Cortex of kidney (tissue), 1 donor: ENCODE measurements around the gene SERPINA1.

Source experiments
- DNase-seq: peaks from one replicate; lab custom pipeline; 2025; lab: John Stamatoyannopoulos, UW

SERPINA1 gene

DNA sequence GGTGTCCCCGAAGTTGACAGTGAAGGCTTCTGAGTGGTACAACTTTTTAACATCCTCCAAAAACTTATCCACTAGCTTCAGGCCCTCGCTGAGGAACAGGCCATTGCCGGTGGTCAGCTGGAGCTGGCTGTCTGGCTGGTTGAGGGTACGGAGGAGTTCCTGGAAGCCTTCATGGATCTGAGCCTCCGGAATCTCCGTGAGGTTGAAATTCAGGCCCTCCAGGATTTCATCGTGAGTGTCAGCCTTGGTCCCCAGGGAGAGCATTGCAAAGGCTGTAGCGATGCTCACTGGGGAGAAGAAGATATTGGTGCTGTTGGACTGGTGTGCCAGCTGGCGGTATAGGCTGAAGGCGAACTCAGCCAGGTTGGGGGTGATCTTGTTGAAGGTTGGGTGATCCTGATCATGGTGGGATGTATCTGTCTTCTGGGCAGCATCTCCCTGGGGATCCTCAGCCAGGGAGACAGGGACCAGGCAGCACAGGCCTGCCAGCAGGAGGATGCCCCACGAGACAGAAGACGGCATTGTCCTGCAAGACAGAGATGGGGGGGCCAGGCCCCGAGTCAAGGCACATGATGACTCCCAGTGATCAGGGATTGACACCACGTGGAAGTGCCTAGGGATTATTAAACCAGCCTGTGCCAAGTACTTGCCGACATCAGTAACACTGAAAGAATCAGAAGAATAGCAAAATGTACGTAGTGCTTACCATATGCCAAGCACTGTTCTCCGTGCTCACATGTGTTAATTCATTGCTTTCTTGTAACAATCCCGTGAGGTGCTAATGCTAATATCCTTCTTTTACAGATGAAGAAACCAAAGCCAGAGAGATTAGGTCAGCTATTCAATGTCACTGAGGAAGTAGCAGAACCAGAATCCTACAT, 5.4 kb downstream of the SERPINA1 start:
- DNase-seq, result no peak

DNA sequence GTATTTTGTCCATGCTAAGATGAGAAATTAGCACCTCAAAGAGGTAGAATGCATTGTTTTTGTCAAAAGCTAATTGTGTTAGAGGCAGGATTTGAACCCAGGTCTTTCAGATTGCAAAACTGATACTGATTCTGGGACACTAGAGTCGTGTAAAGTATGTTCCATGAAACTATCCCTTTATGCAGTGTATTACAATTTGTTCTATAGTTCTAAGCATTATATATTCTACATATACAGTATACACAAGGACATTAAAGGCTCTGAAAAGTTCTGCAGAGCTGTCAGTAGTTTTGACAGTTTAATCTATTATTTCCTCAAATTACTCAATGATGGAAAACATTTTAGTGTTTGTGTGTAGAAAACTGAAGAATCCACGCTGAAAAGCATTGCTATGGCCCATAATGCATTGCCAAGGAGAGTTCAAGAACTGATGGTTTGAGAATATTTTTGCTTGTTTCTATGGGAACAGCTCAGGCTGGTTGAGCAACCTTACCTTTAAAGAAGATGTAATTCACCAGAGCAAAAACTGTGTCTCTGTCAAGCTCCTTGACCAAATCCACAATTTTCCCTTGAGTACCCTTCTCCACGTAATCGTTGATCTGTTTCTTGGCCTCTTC, 6.2 kb downstream of the SERPINA1 start:
- no peak for DNase-seq

DNA sequence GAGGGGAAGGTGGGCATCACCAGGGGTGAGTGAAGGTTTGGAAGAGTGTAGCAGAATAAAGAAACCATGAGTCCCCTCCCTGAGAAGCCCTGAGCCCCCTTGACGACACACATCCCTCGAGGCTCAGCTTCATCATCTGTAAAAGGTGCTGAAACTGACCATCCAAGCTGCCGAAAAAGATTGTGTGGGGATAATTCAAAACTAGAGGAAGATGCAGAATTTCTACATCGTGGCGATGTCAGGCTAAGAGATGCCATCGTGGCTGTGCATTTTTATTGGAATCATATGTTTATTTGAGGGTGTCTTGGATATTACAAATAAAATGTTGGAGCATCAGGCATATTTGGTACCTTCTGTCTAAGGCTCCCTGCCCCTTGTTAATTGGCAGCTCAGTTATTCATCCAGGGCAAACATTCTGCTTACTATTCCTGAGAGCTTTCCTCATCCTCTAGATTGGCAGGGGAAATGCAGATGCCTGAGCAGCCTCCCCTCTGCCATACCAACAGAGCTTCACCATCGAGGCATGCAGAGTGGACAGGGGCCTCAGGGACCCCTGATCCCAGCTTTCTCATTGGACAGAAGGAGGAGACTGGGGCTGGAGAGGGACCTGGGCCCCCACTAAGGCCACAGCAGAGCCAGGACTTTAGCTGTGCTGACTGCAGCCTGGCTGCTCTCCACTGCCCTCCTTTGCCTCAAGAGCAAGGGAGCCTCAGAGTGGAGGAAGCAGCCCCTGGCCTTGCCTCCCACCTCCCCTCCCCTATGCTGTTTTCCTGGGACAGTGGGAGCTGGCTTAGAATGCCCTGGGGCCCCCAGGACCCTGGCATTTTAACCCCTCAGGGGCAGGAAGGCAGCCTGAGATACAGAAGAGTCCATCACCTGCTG, 7.0 kb downstream of the SERPINA1 start:
- no peak for DNase-seq

DNA sequence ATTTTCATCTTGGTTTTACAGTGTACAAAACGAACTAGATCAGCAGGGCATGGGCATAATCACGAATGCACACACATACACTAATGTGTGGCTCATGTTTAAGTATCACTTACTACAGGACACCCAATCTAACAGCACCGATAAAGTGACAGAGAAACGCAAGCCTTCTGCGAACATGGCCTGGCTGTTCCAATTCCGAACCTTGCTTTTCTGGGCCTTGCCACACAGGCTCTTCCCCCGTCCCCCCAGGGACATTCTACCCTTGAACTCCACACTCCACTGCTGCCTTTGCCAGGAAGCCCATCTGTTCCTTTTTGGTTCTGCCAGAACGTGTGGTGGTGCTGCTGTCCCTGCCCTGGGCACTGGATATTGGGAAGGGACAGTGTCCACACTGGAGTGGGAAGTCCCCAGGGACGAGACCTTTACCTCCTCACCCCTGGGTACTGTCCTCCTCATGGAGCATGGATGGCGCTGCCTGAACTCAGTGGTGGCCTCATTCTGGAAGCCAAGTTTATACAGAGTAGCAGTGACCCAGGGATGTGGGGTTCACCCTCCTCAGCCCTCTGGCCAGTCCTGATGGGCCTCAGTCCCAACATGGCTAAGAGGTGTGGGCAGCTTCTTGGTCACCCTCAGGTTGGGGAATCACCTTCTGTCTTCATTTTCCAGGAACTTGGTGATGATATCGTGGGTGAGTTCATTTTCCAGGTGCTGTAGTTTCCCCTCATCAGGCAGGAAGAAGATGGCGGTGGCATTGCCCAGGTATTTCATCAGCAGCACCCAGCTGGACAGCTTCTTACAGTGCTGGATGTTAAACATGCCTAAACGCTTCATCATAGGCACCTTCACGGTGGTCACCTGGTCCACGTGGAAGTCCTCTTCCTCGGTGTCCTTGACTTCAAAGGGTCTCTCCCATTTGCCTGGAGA, 7.9 kb downstream of the SERPINA1 start:
- DNase-seq, result no peak

DNA sequence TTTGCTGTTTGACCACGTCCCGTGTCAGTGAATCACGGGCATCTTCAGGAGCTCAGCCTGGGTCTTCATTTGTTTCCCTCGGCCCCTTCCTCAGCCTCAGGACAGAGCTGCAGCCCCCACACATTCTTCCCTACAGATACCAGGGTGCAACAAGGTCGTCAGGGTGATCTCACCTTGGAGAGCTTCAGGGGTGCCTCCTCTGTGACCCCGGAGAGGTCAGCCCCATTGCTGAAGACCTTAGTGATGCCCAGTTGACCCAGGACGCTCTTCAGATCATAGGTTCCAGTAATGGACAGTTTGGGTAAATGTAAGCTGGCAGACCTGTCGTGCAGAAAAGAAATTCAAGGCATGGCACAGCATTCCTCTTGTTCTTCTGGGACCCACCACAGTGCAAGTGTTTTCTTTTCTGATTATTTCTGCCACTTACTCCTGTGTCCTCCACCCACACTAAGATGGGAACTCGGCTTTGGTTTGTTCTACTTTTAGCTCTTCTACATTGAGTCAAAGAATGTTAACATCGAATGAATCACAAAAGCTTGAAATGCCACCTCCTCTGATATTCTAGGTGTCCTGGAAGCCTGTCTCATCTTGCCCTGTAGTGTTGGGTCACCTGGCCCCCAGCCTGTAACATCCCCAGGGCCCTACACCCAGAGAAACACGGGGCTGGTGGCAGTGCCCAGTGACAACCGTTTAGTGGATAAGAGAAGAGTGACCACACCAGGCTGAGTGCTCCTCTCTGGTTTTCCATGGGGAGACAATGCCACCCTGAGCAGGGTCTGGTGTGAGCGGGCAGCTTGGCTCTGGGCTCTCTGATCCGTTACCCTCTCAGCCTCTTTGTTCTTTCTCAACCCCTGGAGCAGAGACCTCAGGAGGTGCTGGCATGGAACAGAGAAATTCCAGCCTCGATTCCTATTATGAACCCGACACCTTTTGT, 8.8 kb downstream of the SERPINA1 start:
- no peak for DNase-seq

DNA sequence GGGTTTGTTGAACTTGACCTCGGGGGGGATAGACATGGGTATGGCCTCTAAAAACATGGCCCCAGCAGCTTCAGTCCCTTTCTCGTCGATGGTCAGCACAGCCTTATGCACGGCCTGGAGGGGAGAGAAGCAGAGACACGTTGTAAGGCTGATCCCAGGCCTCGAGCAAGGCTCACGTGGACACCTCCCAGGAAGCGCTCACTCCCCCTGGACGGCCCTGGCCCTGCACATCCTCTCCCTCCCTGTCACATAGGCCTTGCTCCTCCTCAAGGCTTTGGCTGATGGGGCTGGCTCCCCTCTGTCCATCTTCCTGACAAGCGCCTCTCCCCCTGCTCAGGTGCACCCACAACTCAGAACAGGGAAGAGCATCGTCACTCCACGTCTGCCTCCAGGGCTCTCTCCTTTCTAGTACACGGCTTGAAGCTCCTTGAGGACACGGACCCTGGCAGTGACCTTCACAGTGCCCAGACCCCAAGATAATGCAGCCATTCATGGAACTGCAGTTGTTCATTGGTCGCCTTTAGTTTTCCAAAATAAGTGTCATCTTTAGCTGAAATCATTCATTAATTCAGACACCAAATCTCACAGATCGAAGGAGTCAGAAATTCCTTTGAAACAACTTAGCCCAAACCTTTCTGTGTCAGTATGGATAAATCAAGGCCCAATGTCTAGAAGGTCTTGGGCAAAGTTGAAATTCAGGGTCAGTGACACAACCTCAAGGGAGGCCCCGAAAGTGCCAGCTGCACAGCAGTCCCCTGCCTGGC, 9.7 kb downstream of the SERPINA1 start:
- no peak for DNase-seq

DNA sequence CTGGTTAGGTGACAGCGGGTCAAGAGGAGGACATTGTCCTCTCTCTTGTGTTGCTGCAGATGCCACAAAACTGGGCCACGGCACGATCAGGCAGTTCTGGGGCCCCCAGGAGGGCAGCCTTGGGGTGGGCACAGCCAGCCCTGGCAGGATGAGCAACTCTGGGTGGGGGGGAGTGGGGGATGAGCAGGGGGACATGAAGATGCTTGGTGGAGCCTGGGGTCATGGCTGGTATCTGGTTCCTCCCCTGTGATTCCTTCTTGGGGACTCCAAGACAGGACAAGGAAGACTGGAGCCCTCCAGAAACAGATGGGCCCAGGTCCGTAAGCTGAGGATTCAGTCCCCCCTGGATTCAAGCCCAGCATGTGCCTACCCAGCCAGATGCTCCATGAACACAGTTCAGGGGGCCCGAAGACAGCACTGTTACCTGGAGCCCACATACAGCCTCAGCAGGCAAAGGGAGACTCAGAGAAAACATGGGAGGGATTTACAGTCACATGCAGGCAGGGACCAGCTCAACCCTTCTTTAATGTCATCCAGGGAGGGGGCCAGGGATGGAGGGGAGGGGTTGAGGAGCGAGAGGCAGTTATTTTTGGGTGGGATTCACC, 10.4 kb downstream of the SERPINA1 start:
- DNase-seq, result no peak

DNA sequence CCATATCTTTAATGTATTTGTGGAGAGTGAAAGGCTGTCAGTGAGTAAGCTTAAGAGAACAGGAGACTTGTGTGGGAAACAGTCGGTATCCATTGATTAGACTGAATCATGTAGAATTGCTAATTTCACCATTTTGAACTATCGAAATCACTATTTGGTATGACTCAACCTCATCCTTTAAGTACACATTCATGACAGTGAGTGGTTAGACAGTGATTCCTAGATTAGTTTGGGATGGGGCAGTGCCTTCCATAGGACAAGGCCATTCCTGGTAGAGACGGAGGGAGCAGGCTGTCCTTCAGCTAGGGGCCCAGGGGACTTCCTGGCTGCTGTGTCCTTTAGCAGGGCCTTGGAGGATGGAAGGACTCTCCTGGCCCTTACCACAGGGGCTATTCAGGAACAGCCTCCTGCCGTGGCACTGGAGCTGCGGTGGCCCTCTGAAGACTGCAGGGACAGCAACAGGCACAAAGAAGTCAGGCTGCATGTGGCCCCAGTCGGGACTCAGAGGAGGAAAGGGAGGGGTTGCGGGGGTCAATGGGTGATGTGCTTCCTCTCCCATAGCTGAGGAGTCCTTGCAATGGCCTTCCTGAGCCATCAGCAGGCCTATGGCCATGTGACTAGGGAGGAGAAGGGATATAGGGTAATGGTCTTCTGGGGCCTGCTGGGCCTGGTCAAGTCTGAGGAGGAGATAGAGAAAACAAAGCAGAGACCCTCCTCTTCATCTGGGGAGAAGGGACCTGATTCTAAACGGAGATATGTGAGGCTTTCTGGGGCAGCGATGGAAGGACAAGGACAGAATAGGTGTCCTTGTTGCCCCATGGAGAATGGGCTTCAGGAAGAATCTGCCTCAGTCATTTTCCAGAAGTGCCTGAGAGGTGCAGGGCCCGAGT, 11.2 kb downstream of the SERPINA1 start:
- DNase-seq, result no peak

DNA sequence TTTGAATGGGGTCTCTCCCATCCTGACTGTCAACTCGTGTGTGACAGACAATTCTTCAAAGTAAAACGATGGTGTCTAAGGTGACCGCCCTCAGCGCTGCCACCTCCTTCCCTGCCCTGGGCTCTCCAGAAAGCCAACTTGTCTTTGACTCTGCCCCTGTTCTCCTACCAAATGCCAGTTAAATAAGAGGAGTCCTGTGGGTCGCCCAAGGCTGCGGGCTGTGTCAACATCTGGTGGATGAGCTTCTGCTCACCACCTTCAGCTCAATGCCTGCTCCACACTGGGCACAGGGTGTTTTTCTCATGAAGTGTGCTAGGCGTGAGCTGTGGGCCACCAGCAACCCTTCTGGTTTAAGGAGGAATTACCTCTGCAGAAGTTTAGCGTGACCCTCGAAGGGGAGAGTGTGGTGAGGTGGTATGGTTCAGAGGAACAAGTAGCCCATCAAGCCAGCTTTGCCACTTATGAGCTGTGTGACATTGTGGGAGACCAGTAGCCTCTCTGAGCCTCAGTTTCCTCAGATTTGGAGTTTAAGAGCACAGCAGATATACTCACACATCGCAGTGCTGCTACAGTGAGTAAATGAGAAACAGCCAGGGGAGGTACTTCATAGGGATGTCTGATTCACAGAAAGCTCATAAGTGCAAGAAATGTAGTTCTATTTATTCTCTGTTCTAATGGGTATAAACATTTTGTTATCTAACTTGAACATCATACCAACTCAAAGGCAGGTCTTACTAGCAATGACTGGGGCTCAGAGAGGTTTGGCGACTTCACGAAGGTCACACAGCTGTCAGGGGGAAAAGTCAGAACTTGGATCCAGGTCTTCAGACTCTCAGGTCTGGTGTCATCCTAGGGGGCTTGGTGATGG, 12.1 kb downstream of the SERPINA1 start:
- DNase-seq, result no peak

DNA sequence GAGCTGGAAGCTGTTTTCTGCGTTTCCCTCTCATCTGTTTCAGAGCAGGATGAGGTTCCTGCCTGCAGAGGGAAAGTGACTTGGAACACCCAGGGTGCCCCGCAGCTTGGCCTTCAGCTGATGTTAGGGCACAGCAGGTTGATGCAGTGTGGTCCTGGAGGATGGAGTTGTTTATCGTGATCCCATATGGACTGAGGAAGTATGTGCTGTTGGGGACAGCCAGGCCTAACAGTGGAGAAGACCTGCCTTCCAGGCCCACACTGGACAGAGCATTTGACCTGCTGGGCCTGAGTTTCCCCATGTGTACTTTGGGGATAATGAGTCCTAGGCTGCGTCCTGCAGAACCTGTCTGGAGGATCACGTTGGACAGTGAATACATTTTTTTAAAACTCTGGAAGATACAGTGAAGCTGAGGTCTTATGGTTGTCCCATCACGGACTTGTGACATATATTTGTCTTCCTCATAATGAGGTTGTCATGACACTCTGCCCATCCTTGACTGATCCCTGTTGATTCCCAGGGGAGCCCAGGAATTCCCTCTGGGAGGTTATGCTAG, 12.8 kb downstream of the SERPINA1 start:
- DNase-seq, result no peak

DNA sequence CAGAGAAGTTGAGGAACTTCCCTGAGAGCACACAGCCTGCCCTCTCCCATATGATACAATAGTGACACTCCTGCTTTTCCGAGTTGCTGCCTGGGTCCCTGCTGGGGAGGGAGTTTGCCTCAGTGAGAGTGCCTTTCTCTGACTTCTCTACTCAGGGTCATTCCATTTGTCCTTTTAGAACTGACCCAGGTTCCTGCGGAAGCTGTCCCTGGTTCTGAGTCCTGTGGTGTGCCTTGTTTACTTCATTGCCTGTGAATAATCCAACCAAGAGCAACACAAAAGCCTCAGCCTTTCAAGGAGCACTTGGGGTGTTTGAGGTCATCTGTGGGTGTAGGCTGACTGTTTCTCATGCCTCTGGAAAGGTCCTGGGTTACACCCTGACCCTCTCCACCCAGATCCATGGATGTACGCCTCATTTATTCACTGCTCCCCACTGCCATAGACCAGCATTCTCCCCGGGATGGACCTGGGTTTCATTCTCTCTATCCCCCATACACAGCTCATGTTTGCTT, 13.6 kb downstream of the SERPINA1 start:
- no peak for DNase-seq

DNA sequence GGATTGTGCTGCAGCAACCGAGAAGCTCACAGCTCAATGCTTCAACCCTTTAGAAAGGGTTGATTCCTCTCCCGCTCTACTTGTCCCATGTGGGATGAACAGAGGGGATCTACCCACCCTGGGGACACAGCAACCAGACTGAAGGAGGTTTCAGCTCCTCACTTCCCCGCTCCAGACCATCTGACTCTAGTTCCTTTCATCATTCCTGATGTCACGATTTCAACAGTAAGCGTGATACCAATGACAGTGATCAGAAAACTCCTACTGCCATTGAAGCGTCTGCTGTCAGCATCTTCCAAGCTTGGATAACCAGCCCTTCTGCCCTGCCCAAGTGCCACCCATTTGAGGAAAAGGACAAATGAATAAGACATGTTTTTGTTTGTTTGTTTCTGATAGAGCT, 14.3 kb downstream of the SERPINA1 start:
- no peak for DNase-seq

DNA sequence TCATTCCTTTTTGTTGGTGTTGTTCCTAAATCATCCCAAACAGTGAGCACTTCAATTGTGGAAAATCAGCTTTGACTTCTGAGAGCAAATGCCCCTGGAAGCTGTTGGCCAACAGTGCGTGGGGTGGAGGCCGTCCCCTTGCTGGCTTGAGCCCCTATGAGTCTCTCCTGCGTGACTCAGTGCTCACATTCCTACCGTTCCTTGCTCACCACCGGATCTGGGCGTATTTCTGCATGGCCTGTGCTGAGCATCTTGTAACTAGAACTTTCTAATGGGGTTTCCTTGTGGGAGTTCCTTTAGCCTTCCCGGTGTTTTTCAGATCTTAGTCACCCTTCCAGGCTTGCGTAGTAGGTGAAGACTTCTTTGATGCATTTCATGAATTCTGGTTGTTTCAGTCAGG, 14.7 kb downstream of the SERPINA1 start:
- DNase-seq, result no peak

DNA sequence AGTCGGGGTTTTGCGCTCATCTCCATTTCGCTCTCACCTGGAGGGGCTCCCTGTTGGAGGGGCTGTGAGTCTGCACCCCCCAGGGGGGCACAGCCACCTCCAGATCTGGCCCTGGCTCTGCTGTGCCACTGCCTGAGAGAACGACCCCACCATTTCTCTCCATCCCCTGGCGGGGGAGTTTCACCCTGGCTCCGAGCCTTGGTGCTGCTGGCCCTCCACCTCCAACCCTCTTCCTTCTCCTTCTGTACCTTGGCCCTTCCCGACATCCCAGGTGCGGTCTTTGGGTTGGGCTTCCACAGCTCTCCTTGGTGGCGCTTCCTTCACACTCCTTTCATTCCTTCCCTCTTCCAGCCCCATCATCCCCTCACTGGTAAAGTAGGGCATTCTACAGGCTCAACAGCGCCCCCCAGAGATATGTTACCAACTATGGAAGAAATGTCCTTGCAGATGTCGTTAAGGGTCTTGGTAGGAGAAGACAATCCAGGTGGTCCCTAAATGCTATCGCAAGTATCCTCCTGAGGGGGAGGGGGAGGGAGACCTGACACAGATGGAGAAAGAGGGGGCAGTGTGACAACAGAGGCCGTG, 16.3 kb downstream of the SERPINA1 start:
- no peak for DNase-seq

DNA sequence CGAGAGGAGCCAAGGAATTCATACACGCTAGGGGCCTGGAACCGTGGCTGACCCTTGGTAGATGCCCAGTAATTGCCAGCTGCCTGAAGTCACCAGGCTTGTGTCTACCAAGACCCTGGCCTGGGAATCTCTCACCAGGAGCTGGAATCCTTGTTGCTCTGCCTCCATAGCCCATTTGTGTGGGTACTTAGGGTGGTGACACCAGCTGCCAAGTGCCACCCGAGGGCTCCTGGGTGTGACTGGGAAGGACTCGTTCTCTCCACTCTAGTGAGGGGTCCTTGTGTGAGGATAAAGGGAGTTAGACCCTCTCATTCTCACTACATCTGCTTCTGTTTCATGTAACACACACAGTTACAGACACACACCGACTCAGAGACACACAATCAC, 17.9 kb downstream of the SERPINA1 start:
- DNase-seq, result no peak
